Chondrocyte (in vitro differentiated cells): ENCODE measurements around the gene SH3RF1. TPM values are rescaled to one million over a fixed set of nuclear protein-coding genes. Genes with fewer than 3 reads are reported as not detected.

Source experiments
- DNase-seq: peaks from one replicate; pipeline ENCODE4 v3.0.0; 2021; ENCODE audit warnings: mixed read lengths, low spot score
- H3K27ac Mint-ChIP-seq: one replicate; pipeline ENCODE4 v1.8.0; 2021; ENCODE audit warnings: mild to moderate bottlenecking, moderate library complexity, mixed read lengths; ENCODE audit not compliant: unreplicated experiment
- H3K27me3 Mint-ChIP-seq: 2 replicates; pipeline ENCODE4 v1.8.0; 2021; ENCODE audit warnings: low read depth, mixed read lengths
- H3K36me3 Mint-ChIP-seq: 2 replicates; pipeline ENCODE4 v1.8.0; 2021; ENCODE audit warnings: low read depth, mixed read lengths
- H3K4me1 Mint-ChIP-seq: 2 replicates; pipeline ENCODE4 v1.8.0; 2021; ENCODE audit warnings: low read depth, mild to moderate bottlenecking, mixed read lengths
- H3K4me3 Mint-ChIP-seq: one replicate; pipeline ENCODE4 v1.8.0; 2021; ENCODE audit warnings: mild to moderate bottlenecking, moderate library complexity, mixed read lengths; ENCODE audit not compliant: unreplicated experiment
- H3K9me3 Mint-ChIP-seq: 2 replicates; pipeline ENCODE4 v1.8.0; 2021; ENCODE audit warnings: low read depth, mixed read lengths
- CTCF ChIP-seq: fragments of 200-600 bp; sonication (generic); IDR thresholded peaks from 2 replicates; pipeline ENCODE4 v1.5.0; 2021; ENCODE audit warnings: antibody characterized with exemption, mild to moderate bottlenecking, moderate library complexity
- total RNA-seq: library from RNA; stranded (reverse); gene quantifications from 3 replicates; pipeline ENCODE4 v1.2.1, GENCODE V29; 2021

The SH3RF1 gene
- total RNA-seq, 1 donor from 2014 or later = 25.2 TPM

GRCh38 chr4:169094656-169095231 lies 176.0 kb downstream of the SH3RF1 start:
- DNase-seq = no peak
- no peak for TF ChIP-seq CTCF
- peaks cover 19% of the 10 kb centered on the region for H3K36me3 Mint-ChIP-seq
- no peak overlapping the region for H3K4me3 Mint-ChIP-seq
- no peak overlapping the region for H3K27ac Mint-ChIP-seq
- H3K9me3 Mint-ChIP-seq = peaks cover 7% of the 10 kb centered on the region
- H3K27me3 Mint-ChIP-seq = no peaks in the 10 kb centered on the region
- H3K4me1 Mint-ChIP-seq = peaks cover 28% of the 10 kb centered on the region

GRCh38 chr4:169092889-169093522 lies 177.8 kb downstream of the SH3RF1 start:
- TF ChIP-seq CTCF = no peak
- Mint-ChIP-seq H3K9me3 (peaks cover 7% of the 10 kb centered on the region), H3K27ac (no peak overlapping the region), H3K4me1 (peaks cover 10% of the 10 kb centered on the region), H3K27me3 (no peaks in the 10 kb centered on the region), H3K36me3 (peaks cover 20% of the 10 kb centered on the region), H3K4me3 (no peak overlapping the region)
- DNase-seq = no peak

- no peak overlapping the region for H3K4me3 Mint-ChIP-seq
- no peaks in the 10 kb centered on the region for H3K27me3 Mint-ChIP-seq
- H3K36me3 Mint-ChIP-seq = peaks cover 12% of the 10 kb centered on the region
- H3K9me3 Mint-ChIP-seq = peaks cover 3% of the 10 kb centered on the region
- H3K27ac Mint-ChIP-seq = no peak overlapping the region
- no peak for TF ChIP-seq CTCF
- peaks cover 5% of the 10 kb centered on the region for H3K4me1 Mint-ChIP-seq
- DNase-seq = no peak
These were observed 180.1 kb downstream of the SH3RF1 start for GRCh38 chr4:169090484-169091215.

- Mint-ChIP-seq H3K27ac (no peak overlapping the region), H3K27me3 (no peaks in the 10 kb centered on the region), H3K9me3 (peaks cover 3% of the 10 kb centered on the region), H3K4me1 (no peaks in the 10 kb centered on the region), H3K4me3 (no peak overlapping the region), H3K36me3 (peaks cover 8% of the 10 kb centered on the region)
- no peak for DNase-seq
- no peak for TF ChIP-seq CTCF
These were observed 181.8 kb downstream of the SH3RF1 start for GRCh38 chr4:169089004-169089403.

GRCh38 chr4:169084954-169085353 lies 185.8 kb downstream of the SH3RF1 start:
- no peaks in the 10 kb centered on the region for H3K9me3 Mint-ChIP-seq
- DNase-seq = no peak
- no peaks in the 10 kb centered on the region for H3K27me3 Mint-ChIP-seq
- TF ChIP-seq CTCF = no peak
- H3K4me3 Mint-ChIP-seq = no peak overlapping the region
- peaks cover 2% of the 10 kb centered on the region for H3K36me3 Mint-ChIP-seq
- H3K27ac Mint-ChIP-seq = no peak overlapping the region
- H3K4me1 Mint-ChIP-seq = peaks cover 22% of the 10 kb centered on the region
